Right lobe of liver (tissue), 4 donors: ENCODE results near the gene DOCK2.

Experiments used
- POLR2A ChIP-seq: fragments of 450-650 bp; IDR thresholded peaks from one replicate; pipeline ENCODE4 v1.6.1; 2017; ENCODE audit warnings: antibody characterized with exemption, mild to moderate bottlenecking
- TF ChIP-seq, protein P1 (sequence below), 4 donors: fragments of 200-600 bp in 3 of 4; fragments of 450-650 bp in 1 of 4; IDR thresholded peaks; one replicate each; pipeline versions ENCODE4 v1.5.1 to v1.8.0; 2016 to 2022; ENCODE audit warnings: antibody characterized with exemption in 4 of 4, mild to moderate bottlenecking in 2 of 4
- donor health status: DM: no; HTN: no; CAD: no.
- donor health status: DM: no; HTN: no; CAD: no.
- donor health status: DM: no; HTN: yes; CAD: no.

DNA sequence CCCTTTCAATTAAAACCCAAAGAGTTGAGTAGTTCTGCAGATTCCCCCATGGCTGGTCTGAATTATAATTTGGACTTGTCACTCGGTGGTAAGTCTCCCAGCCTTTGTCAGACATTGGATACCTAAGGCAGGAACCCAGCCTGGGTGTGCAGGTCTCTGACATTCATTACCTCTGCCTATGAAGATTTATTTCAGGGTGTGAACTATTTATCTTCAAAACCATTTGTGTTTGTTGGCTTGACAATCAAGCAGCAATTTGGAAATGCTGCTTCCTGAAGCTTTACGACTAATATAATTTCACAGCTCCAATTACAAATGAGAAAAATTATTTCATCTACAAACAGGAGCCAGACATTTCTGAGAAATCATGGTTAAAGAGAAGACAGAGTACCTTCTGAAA is 160.5 kb downstream of the DOCK2 start:
- TF ChIP-seq POLR2A = no peak
- TF ChIP-seq, protein P1, sequence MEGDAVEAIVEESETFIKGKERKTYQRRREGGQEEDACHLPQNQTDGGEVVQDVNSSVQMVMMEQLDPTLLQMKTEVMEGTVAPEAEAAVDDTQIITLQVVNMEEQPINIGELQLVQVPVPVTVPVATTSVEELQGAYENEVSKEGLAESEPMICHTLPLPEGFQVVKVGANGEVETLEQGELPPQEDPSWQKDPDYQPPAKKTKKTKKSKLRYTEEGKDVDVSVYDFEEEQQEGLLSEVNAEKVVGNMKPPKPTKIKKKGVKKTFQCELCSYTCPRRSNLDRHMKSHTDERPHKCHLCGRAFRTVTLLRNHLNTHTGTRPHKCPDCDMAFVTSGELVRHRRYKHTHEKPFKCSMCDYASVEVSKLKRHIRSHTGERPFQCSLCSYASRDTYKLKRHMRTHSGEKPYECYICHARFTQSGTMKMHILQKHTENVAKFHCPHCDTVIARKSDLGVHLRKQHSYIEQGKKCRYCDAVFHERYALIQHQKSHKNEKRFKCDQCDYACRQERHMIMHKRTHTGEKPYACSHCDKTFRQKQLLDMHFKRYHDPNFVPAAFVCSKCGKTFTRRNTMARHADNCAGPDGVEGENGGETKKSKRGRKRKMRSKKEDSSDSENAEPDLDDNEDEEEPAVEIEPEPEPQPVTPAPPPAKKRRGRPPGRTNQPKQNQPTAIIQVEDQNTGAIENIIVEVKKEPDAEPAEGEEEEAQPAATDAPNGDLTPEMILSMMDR (IDR thresholded peaks at IDR 0.05) = no peak
